Upper lobe of left lung (tissue), 6 donors: ENCODE data around the gene FAM163A. TPM values are rescaled to one million over a fixed set of nuclear protein-coding genes. Genes with fewer than 3 reads are reported as not detected.
"Not testable (repeated sequence)": the region's sequence is repeated elsewhere in the genome, so short reads cannot be mapped to it uniquely, and the experiment has no call there.

Source experiments
- ATAC-seq, 2 donors: fragments of 200-7000 bp; cut with Tn5 transposase; one replicate each; pipeline ENCODE4 v1.9.1; 2022; ENCODE audit warnings: mild to moderate bottlenecking in 2 of 2, moderate library complexity in 2 of 2; ENCODE audit not compliant: low FRiP score in 2 of 2
- DNase-seq, 2 donors: peaks; one replicate each; pipeline ENCODE4 v3.0.0-alpha.2; 2019 to 2020
- H3K27ac ChIP-seq, 4 donors: fragments of 200-600 bp; sonication (generic); one replicate each; pipeline ENCODE4 v1.5.1; 2016 to 2019
- H3K27me3 ChIP-seq, 4 donors: fragments of 200-600 bp; sonication (generic); one replicate each; pipeline ENCODE4 v1.5.1; 2017 to 2019
- H3K36me3 ChIP-seq, 4 donors: fragments of 200-600 bp; sonication (generic); one replicate each; pipeline ENCODE4 v1.5.1; 2016 to 2019
- H3K4me1 ChIP-seq, 4 donors: fragments of 200-600 bp; sonication (generic); one replicate each; pipeline ENCODE4 v1.5.1; 2018 to 2019
- H3K4me3 ChIP-seq, 4 donors: fragments of 200-600 bp; sonication (generic); one replicate each; pipeline ENCODE4 v1.5.1; 2017 to 2019; ENCODE audit warnings: mild to moderate bottlenecking in 2 of 4, moderate library complexity in 1 of 4
- H3K9me3 ChIP-seq, 4 donors: fragments of 200-600 bp; sonication (generic); one replicate each; pipeline ENCODE4 v1.5.1; 2018 to 2019
- EP300 ChIP-seq, 4 donors: sonication (generic); formaldehyde crosslinking; IDR thresholded peaks; one replicate each; pipeline ENCODE4 v1.5.1; 2017; ENCODE audit warnings: antibody characterized with exemption in 4 of 4, control low read depth in 2 of 4
- POLR2A ChIP-seq, 4 donors: fragments of 450-650 bp; IDR thresholded peaks; one replicate each; pipeline ENCODE4 v1.5.1; 2016 to 2017; ENCODE audit warnings: antibody characterized with exemption in 4 of 4, mild to moderate bottlenecking in 2 of 4
- POLR2AphosphoS5 ChIP-seq, 2 donors: sonication (generic); formaldehyde crosslinking; IDR thresholded peaks; one replicate each; pipeline ENCODE4 v1.5.1; 2017; ENCODE audit warnings: antibody characterized with exemption in 2 of 2
- WGBS, 2 donors: methylation state at CpG; one replicate each; pipeline ENCODE4 v1.1.5; 2017 to 2018; 5-methylcytosine and 5-hydroxymethylcytosine counted together
- total RNA-seq, 6 donors: library from RNA; depleted of rRNA in 4 of 6; stranded (reverse); fragments of >200 nt in 4 of 6; gene quantifications; one replicate each; pipeline versions ENCODE4 v1.1.0 to v1.2.1, GENCODE V29; 2016 to 2021
- TF ChIP-seq, protein P1 (sequence below), 6 experiments: fragments of 450-650 bp in 4 of 6; fragments of 200-600 bp in 2 of 6; sonication (generic) in 2 of 6; IDR thresholded peaks; one replicate each; pipeline ENCODE4 v1.5.1; 2016 to 2019; ENCODE audit warnings: antibody characterized with exemption in 6 of 6
- donor health status: DM: no; HTN: no; CAD: no; lungs with moderate emphysema.
- donor health status: DM: no; HTN: yes; CAD: no; lungs with severe emphysema.

The FAM163A gene
- total RNA-seq, 6 donors from 2014 or later: 0.10 TPM; not detected in 5

- Histone ChIP-seq H3K27me3 (no peaks in the 10 kb centered on the region), H3K4me1 (no peaks in the 10 kb centered on the region), H3K4me3 (no peak overlapping the region), H3K36me3 (no peaks in the 10 kb centered on the region), H3K27ac (no peak overlapping the region), H3K9me3 (no peaks in the 10 kb centered on the region)
- ATAC-seq (no peak), DNase-seq (no peak)
- no peak for TF ChIP-seq EP300 (IDR thresholded peaks at IDR 0.05)
- TF ChIP-seq, protein P1, sequence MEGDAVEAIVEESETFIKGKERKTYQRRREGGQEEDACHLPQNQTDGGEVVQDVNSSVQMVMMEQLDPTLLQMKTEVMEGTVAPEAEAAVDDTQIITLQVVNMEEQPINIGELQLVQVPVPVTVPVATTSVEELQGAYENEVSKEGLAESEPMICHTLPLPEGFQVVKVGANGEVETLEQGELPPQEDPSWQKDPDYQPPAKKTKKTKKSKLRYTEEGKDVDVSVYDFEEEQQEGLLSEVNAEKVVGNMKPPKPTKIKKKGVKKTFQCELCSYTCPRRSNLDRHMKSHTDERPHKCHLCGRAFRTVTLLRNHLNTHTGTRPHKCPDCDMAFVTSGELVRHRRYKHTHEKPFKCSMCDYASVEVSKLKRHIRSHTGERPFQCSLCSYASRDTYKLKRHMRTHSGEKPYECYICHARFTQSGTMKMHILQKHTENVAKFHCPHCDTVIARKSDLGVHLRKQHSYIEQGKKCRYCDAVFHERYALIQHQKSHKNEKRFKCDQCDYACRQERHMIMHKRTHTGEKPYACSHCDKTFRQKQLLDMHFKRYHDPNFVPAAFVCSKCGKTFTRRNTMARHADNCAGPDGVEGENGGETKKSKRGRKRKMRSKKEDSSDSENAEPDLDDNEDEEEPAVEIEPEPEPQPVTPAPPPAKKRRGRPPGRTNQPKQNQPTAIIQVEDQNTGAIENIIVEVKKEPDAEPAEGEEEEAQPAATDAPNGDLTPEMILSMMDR (IDR thresholded peaks at IDR 0.05): no peak
- no peak for TF ChIP-seq POLR2A (IDR thresholded peaks at IDR 0.05)
- no peak for TF ChIP-seq POLR2AphosphoS5 (IDR thresholded peaks at IDR 0.05)
- 65 to 79% methylated on average over 6 of the region's 6 CpGs for WGBS, 2 donors
Measured at GRCh38 chr1:179803104-179803503, 60.0 kb downstream of the FAM163A start.

GRCh38 chr1:179803918-179804317, 60.8 kb downstream of the FAM163A start:
- Histone ChIP-seq H3K27ac (no peak overlapping the region), H3K36me3 (no peaks in the 10 kb centered on the region), H3K4me3 (no peak overlapping the region), H3K4me1 (no peaks in the 10 kb centered on the region), H3K9me3 (no peaks in the 10 kb centered on the region), H3K27me3 (no peaks in the 10 kb centered on the region)
- TF ChIP-seq POLR2A (IDR thresholded peaks at IDR 0.05) (no peak), EP300 (IDR thresholded peaks at IDR 0.05) (no peak), POLR2AphosphoS5 (IDR thresholded peaks at IDR 0.05) (no peak)
- TF ChIP-seq, protein P1 (IDR thresholded peaks at IDR 0.05): no peak
- ATAC-seq (no peak), DNase-seq (no peak)
- 71 to 87% methylated on average over 1 of the region's 1 CpG for WGBS, 2 donors

- H3K4me3 ChIP-seq, H3K27me3 ChIP-seq, H3K27ac ChIP-seq, DNase-seq, ATAC-seq, H3K4me1 ChIP-seq, H3K36me3 ChIP-seq, H3K9me3 ChIP-seq: not testable (repeated sequence)
- 93 to 95% methylated on average over 2 of the region's 2 CpGs for WGBS, 2 donors
Measured at GRCh38 chr1:179804417-179804816, 61.3 kb downstream of the FAM163A start.

- TF ChIP-seq EP300 (IDR thresholded peaks at IDR 0.05) (no peak), POLR2A (IDR thresholded peaks at IDR 0.05) (no peak), POLR2AphosphoS5 (IDR thresholded peaks at IDR 0.05) (no peak)
- TF ChIP-seq, protein P1 (IDR thresholded peaks at IDR 0.05): no peak
- ATAC-seq: no peak
- Histone ChIP-seq H3K4me3 (no peak overlapping the region), H3K27me3 (no peaks in the 10 kb centered on the region), H3K4me1 (peaks cover 0 to 5% (median 1%) of the 10 kb centered on the region in 4 donors), H3K27ac (no peak overlapping the region), H3K9me3 (no peaks in the 10 kb centered on the region), H3K36me3 (no peaks in the 10 kb centered on the region)
- no peak for DNase-seq
- WGBS, 2 donors: 88 to 91% methylated on average over 19 of the region's 19 CpGs
Measured at GRCh38 chr1:179805291-179806195, 62.5 kb downstream of the FAM163A start.

DNA sequence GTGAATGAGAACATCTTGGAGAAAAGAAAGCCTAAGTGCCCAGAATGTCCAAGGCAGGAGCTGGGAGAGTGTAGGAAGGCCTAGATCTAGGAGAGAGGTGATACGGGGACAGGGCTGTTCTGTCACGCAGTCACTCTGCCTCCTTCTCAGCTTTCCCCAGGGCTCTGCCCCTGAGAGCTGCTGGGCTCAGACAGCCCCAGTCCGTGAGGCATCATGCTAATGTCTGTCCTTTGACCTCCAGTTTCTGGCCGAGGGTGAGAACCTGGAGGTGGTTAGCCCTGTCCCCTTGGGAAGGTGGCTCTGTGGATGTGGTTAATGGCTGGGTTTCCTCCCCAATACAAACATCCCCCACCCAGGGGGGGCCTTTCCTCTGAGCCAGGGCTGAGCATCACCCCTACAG, 63.2 kb downstream of the FAM163A start:
- no peak for DNase-seq
- Histone ChIP-seq H3K4me3 (no peak overlapping the region), H3K9me3 (no peaks in the 10 kb centered on the region), H3K27ac (no peak overlapping the region), H3K27me3 (no peaks in the 10 kb centered on the region), H3K4me1 (peaks cover 0 to 5% (median 1%) of the 10 kb centered on the region in 4 donors), H3K36me3 (no peaks in the 10 kb centered on the region)
- TF ChIP-seq EP300 (IDR thresholded peaks at IDR 0.05) (no peak), POLR2A (IDR thresholded peaks at IDR 0.05) (no peak), POLR2AphosphoS5 (IDR thresholded peaks at IDR 0.05) (no peak)
- TF ChIP-seq, protein P1 (IDR thresholded peaks at IDR 0.05): no peak
- WGBS, 2 donors: 72 to 83% methylated on average over 4 of the region's 4 CpGs
- no peak for ATAC-seq
